HCT116 (cell line): ENCODE measurements around the gene KRTAP4-8. TPM values are rescaled to one million over a fixed set of nuclear protein-coding genes. Genes with fewer than 3 reads are reported as not detected.

Source experiments
- ATAC-seq: fragments of 200-7000 bp; cut with Tn5 transposase; 2 replicates; pipeline ENCODE4 v1.9.1; 2020; ENCODE audit warnings: mild to moderate bottlenecking, moderate library complexity
- BruUV-seq: library from RNA; stranded (reverse); fragments of 400-500 nt; replicated peaks from 2 replicates; lab custom pipeline; 2021; lab: Mats Ljungman, UMichigan
- CTCF ChIA-PET: fragments of 300-600 bp; sonication (Branson Sonifier 250); formaldehyde crosslinking; loops from one replicate; lab custom pipeline; 2021; ENCODE audit warnings: antibody characterized with exemption; lab: Charles Lee
- POLR2A ChIA-PET: fragments of 300-600, 350-600 bp; sonication (Branson Sonifier 250); formaldehyde crosslinking; loops from one replicate; lab custom pipeline; 2021; ENCODE audit warnings: antibody characterized with exemption; lab: Charles Lee
- RAD21 ChIA-PET, 2 experiments: fragments of 300-600 bp; sonication (Branson Sonifier 250); formaldehyde crosslinking; loops; one replicate each; lab custom pipeline; 2023; ENCODE audit warnings: low total read pairs in 2 of 2; ENCODE audit not compliant: uncharacterized antibody in 2 of 2, unreplicated experiment in 2 of 2, low non-redundant PET in 1 of 2; lab: Charles Lee
- DNase-seq: peaks from one replicate; pipeline ENCODE4 v3.0.0-alpha.2; 2010; ENCODE audit warnings: low read depth, low spot score
- H2AFZ ChIP-seq: fragments of 200-600 bp; shearing (Covaris generic), sonication (generic); 2 replicates; pipeline ENCODE4 v1.6.1; 2017; ENCODE audit warnings: low read depth, mixed run types, mixed read lengths, antibody characterized with exemption, low read length; ENCODE audit not compliant: poor library complexity, severe bottlenecking
- H3K27ac ChIP-seq: 2 replicates; pipeline ENCODE4 v1.5.1; 2012; ENCODE audit warnings: low read depth, low read length
- H3K27me3 ChIP-seq: fragments of 200-600 bp; sonication (generic); 2 replicates; pipeline ENCODE4 v1.6.1; 2016; ENCODE audit warnings: mixed run types, low read length, mixed read lengths; ENCODE audit not compliant: insufficient read depth
- H3K36me3 ChIP-seq, 2 experiments: fragments of 200-500 bp in 1 of 2; fragments of 200-600 bp in 1 of 2; sonication (Bioruptor generic) in 1 of 2; sonication (generic) in 1 of 2; 2 replicates each; pipeline versions ENCODE4 v1.5.1 to v1.6.1; 2014 to 2016; ENCODE audit warnings: low read length in 2 of 2, inconsistent platforms in 1 of 2, mixed read lengths in 1 of 2, mixed run types in 1 of 2; ENCODE audit not compliant: insufficient read depth in 2 of 2, control insufficient read depth in 1 of 2
- H3K4me1 ChIP-seq, 2 experiments: fragments of 200-600 bp in 1 of 2; sonication (generic) in 1 of 2; 2 replicates each; pipeline versions ENCODE4 v1.5.1 to v1.6.1; 2012 to 2017; ENCODE audit warnings: low read length in 2 of 2, inconsistent platforms in 1 of 2, mild to moderate bottlenecking in 1 of 2, mixed read lengths in 1 of 2, mixed run types in 1 of 2, moderate library complexity in 1 of 2; ENCODE audit not compliant: insufficient read depth in 2 of 2, control insufficient read depth in 1 of 2
- H3K4me2 ChIP-seq: fragments of 200-600 bp; sonication (generic); 2 replicates; pipeline ENCODE4 v1.6.1; 2017; ENCODE audit warnings: mixed run types, low read length, mixed read lengths
- H3K4me3 ChIP-seq, 2 experiments: fragments of 200-600 bp in 1 of 2; sonication (generic) in 1 of 2; replicated peaks in 1 of 2; 2 replicates each; pipeline ENCODE4 v1.5.1; 2011 to 2016; ENCODE audit warnings: low read length in 2 of 2, control low read depth in 1 of 2, low read depth in 1 of 2, mild to moderate bottlenecking in 1 of 2, mixed read lengths in 1 of 2, mixed run types in 1 of 2
- H3K79me2 ChIP-seq: fragments of 200-600 bp; sonication (generic); 2 replicates; pipeline ENCODE4 v1.6.1; 2017; ENCODE audit warnings: mild to moderate bottlenecking, mixed run types, low read length, moderate library complexity, mixed read lengths; ENCODE audit not compliant: insufficient read depth
- H3K9ac ChIP-seq: fragments of 200-600 bp; sonication (generic); 2 replicates; pipeline ENCODE4 v1.6.1; 2016; ENCODE audit warnings: low read length, mixed read lengths
- H3K9me2 ChIP-seq: fragments of 200-600 bp; sonication (generic), shearing (Covaris generic); 2 replicates; pipeline ENCODE4 v1.6.1; 2017; ENCODE audit warnings: mixed run types, mild to moderate bottlenecking, moderate library complexity; ENCODE audit not compliant: insufficient read depth
- H3K9me3 ChIP-seq, 2 experiments: fragments of 200-500 bp in 1 of 2; fragments of 200-600 bp in 1 of 2; sonication (Bioruptor generic) in 1 of 2; sonication (generic) in 1 of 2; 2 replicates each; pipeline ENCODE4 v1.6.1; 2014 to 2017; ENCODE audit warnings: low read length in 2 of 2, mixed read lengths in 2 of 2, inconsistent platforms in 1 of 2, low read depth in 1 of 2, mild to moderate bottlenecking in 1 of 2, mixed run types in 1 of 2, moderate library complexity in 1 of 2; ENCODE audit not compliant: control insufficient read depth in 1 of 2, insufficient read depth in 1 of 2
- H4K20me1 ChIP-seq: fragments of 200-600 bp; sonication (generic), shearing (Covaris generic); 2 replicates; pipeline ENCODE4 v1.6.1; 2017; ENCODE audit warnings: mixed run types, mild to moderate bottlenecking, moderate library complexity; ENCODE audit not compliant: insufficient read depth
- CBX3 ChIP-seq: IDR thresholded peaks from 2 replicates; pipeline ENCODE4 v1.6.1; 2012; ENCODE audit warnings: low read depth
- CEBPB ChIP-seq: IDR thresholded peaks from 2 replicates; pipeline ENCODE4 v1.6.1; 2012; ENCODE audit warnings: low read depth
- EGR1 ChIP-seq: IDR thresholded peaks from 2 replicates; pipeline ENCODE4 v1.6.1; 2012; ENCODE audit warnings: low read depth
- ELF1 ChIP-seq: IDR thresholded peaks from 2 replicates; pipeline ENCODE4 v1.6.1; 2012; ENCODE audit warnings: low read depth, borderline replicate concordance
- EZH2phosphoT487 ChIP-seq: fragments of 200-600 bp; IDR thresholded peaks from 2 replicates; pipeline ENCODE4 v1.6.1; 2018; ENCODE audit warnings: antibody characterized with exemption, borderline replicate concordance
- FOSL1 ChIP-seq: IDR thresholded peaks from 2 replicates; pipeline ENCODE4 v1.6.1; 2012; ENCODE audit warnings: low read depth
- JUND ChIP-seq: IDR thresholded peaks from 2 replicates; pipeline ENCODE4 v1.6.1; 2012
- POLR2AphosphoS5 ChIP-seq: IDR thresholded peaks from 2 replicates; pipeline ENCODE4 v1.6.1; 2011; ENCODE audit warnings: mild to moderate bottlenecking, low read depth, low read length, moderate library complexity
- RAD21 ChIP-seq: IDR thresholded peaks from 2 replicates; pipeline ENCODE4 v1.6.1; 2012; ENCODE audit warnings: low read depth, mild to moderate bottlenecking
- REST ChIP-seq: IDR thresholded peaks from 2 replicates; pipeline ENCODE4 v1.6.1; 2012; ENCODE audit warnings: low read depth
- TCF7L2 ChIP-seq: IDR thresholded peaks from 2 replicates; pipeline ENCODE4 v1.7.0; 2011; ENCODE audit warnings: borderline replicate concordance, inconsistent platforms; ENCODE audit not compliant: insufficient read depth, insufficient read length; ENCODE audit errors: extremely low read depth
- ZFX ChIP-seq: fragments of 450-650 bp; IDR thresholded peaks from 2 replicates; pipeline ENCODE4 v1.6.1; 2017
- intact Hi-C: fragments of 100-400 bp; cut with micrococcal nuclease; formaldehyde crosslinking; loops from 2 replicates; pipeline ENCODE4 v1.10.0; 2022
- total RNA-seq: library from RNA; stranded (reverse); gene quantifications from one replicate; pipeline ENCODE4 v1.2.1, GENCODE V29; 2021; ENCODE audit not compliant: unreplicated experiment

KRTAP4-8 gene
- total RNA-seq, 1 experiment from 2014 or later = not detected

- ChIA-PET RAD21 (no interaction called here), POLR2A (no interaction called here), CTCF (no interaction called here)
- no peaks in the 10 kb centered on the region for H3K27me3 ChIP-seq
- H2AFZ ChIP-seq = no peak overlapping the region
- H3K9ac ChIP-seq = no peak overlapping the region
- H3K4me1 ChIP-seq = no peaks in the 10 kb centered on the region; a peak in 1 of 4 replicates
- 0 out of 4 replicates have a peak, but pooled peaks cover 0 to 4% of the 10 kb centered on the region in 2 experiments for H3K36me3 ChIP-seq
- intact Hi-C loops = no loop called here
- no peaks in the 10 kb centered on the region for H3K79me2 ChIP-seq
- ATAC-seq (no peak), DNase-seq (no peak)
- no peak overlapping the region for H3K4me2 ChIP-seq
- H3K9me2 ChIP-seq = no peaks in the 10 kb centered on the region
- H3K4me3 ChIP-seq = no peak overlapping the region
- H3K27ac ChIP-seq = no peak overlapping the region
- TF ChIP-seq TCF7L2 (no peak), FOSL1 (no peak)
- H4K20me1 ChIP-seq = no peaks in the 10 kb centered on the region
- no TSS peak for BruUV-seq
- peaks cover 0 to 19% of the 10 kb centered on the region in 2 experiments; a peak in 1 of 4 replicates for H3K9me3 ChIP-seq
Measured at GRCh38 chr17:41052566-41052965, 45.4 kb downstream of the KRTAP4-8 start.

- no peak for TF ChIP-seq CEBPB
- TF ChIP-seq JUND = no peak
- no peak for TF ChIP-seq RAD21
- TF ChIP-seq EGR1 = no peak
- TF ChIP-seq POLR2AphosphoS5 = no peak
- TF ChIP-seq ZFX = no peak
- TF ChIP-seq EZH2phosphoT487 = no peak
- TF ChIP-seq ELF1 = no peak
- no peak for TF ChIP-seq REST
- TF ChIP-seq CBX3 = no peak
- intact Hi-C loops = no loop called here
- Histone ChIP-seq H3K4me1 (no peaks in the 10 kb centered on the region; a peak in 1 of 4 replicates), H3K9me3 (peaks cover 0 to 12% of the 10 kb centered on the region in 2 experiments; a peak in 1 of 4 replicates), H3K36me3 (0 out of 4 replicates have a peak, but pooled peaks cover 0 to 4% of the 10 kb centered on the region in 2 experiments), H3K9me2 (no peaks in the 10 kb centered on the region), H3K79me2 (no peaks in the 10 kb centered on the region), H2AFZ (peak overlapping the region; percentile 86), H4K20me1 (no peaks in the 10 kb centered on the region), H3K4me2 (no peak overlapping the region), H3K27me3 (no peaks in the 10 kb centered on the region), H3K27ac (no peak overlapping the region), H3K9ac (no peak overlapping the region), H3K4me3 (no peak overlapping the region)
- RAD21 ChIA-PET = no interaction called here
- POLR2A ChIA-PET = no interaction called here
- no TSS peak for BruUV-seq
- CTCF ChIA-PET = no interaction called here
- ATAC-seq (no peak), DNase-seq (no peak)
Measured at GRCh38 chr17:41049110-41049509, 48.8 kb downstream of the KRTAP4-8 start.
